GM21737 (cell line): ENCODE results near the gene RCAN1.
"Not testable (repeated sequence)": the region's sequence is repeated elsewhere in the genome, so short reads cannot be mapped to it uniquely, and the experiment has no call there.

ENCODE experiments used
- ATAC-seq: cut with Tn5 transposase; IDR thresholded peaks from one replicate; pipeline ENCODE4 v1.9.1; 2021; ENCODE audit warnings: mild to moderate bottlenecking, moderate library complexity; ENCODE audit not compliant: unreplicated experiment

The RCAN1 gene

DNA sequence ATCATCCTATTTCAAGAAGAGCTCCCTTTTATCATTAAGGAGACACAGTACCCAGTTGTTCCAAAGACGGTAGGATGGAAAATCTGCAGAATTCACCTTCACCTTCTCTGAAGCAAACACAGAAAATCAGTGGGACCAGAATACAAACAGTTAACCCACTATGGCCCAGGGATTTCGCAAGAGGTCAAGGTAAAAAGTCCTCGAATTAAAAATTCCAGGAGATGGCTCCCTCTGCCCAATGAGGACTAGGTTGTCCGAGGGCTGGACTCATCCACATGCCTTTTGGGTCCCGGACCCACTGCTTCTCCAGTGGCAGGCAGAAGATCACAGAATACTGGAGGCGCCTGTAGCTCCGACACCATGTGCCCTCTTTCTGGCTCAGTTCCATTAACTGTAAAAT is 42.9 kb downstream of the RCAN1 start:
- ATAC-seq: no peak

GRCh38 chr21:34570313-34570712 is 44.6 kb downstream of the RCAN1 start:
- ATAC-seq: no peak

DNA sequence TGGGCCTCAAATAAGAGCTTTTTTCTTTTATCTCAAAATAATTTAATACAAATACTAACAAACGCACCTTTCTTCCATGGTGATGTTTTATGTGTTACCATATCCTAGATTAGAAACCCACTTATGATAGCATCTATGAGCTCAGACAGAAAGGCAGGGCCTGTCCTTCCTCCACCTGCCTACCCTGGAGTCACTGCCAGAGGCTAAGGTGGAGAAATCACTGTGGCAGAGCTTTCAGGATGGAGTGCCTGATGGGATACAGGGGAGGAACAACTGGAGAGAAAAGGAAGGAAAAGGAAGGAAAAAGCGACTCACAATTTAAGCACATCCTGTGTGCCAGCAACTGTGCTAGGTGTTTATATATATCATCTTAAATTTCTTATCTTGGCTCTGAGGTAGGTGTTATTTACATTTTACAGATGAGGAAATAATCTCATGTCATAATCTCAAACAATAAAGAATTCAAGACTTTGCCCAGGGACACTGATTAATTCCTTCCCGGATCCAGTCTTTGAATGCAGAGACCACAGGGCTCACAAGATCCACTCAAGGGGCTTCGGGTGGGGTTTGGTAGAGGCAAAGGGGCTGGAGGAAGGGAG is 45.4 kb downstream of the RCAN1 start:
- no peak for ATAC-seq

- ATAC-seq: not testable (repeated sequence)
Observed at GRCh38 chr21:34568801-34569200, 46.1 kb downstream of the RCAN1 start.

DNA sequence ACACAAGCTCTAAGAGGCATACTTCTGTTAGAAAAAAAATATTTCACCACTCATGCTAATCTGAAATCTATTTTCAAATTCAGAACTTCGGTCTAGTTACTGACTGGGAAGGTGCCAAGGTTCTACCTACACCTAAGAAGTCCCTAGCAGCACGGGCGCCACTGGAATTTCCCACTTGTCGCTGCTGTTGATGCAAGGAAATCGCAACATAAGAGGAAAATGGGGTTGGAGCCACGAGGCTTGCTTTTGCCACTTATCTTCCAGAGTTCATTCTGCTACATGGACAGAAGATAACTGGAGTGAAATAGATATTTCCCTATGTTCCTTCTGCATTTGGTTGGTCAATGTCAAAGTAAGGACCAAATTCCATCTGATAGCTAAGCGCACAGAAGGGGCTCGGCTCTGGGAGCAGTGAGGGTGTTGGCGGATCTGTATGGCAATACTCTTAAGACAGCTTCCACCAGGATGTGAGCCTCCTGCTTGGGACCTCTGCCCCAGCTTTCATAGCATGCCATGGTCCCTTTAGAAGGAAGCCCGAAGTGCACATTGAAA is 47.2 kb downstream of the RCAN1 start:
- no peak for ATAC-seq

DNA sequence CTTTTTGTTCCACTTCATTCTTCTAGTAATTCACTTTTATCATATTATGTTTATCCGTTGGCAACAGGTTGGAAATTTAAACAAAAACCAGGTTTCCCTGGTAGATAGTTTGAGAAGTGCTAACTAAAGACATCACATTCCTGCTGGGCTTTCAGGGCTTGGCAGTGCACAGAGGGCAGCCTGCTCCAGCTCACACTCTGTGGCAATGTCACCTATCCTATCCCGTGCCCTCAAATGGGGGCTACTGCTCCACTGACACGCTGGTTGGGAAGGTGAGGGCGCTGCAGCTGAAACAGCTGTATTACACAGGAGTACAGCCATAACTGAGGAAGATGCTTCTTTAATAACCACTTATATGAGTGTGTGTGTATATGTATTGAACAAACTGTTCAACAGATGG is 49.7 kb downstream of the RCAN1 start:
- no peak for ATAC-seq

DNA sequence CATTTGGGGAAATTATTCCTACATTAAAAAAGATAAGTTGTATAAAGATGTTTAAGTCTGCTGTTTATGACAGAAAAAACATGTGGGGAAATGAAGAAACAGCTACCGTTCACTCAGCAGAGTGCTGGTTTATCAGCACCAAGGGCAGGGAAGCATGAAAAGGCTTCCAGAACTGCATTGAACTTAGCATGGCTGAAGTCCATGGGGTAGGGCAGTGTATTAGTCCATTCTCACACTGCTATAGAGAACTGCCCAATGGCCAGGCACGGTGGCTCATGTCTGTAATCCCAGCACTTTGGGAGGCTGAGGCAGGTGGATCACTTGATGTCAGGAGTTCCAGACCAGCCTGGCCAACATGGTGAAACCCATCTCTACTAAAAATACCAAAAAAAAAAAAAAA is 51.5 kb downstream of the RCAN1 start:
- not testable (repeated sequence) for ATAC-seq

DNA sequence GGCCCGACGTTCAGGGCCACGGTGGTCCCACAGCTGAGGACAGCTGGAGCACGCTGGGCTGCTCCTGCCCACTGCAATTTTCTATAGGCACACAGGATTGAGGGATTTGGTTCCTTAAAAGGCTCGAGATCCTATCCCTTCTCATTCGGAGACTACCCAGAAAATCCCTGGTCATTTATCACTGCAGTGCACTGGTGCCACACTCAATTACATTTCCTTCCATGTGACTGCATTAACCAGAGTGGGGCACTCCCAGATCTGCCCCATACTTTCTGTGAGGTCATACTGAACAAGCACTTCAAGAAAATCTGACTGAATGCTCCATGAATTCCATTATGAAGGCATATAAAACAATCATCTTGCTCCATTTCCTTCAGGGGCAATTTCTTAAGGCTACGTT is 53.1 kb downstream of the RCAN1 start:
- no peak for ATAC-seq

GRCh38 chr21:34560609-34561008 is 54.3 kb downstream of the RCAN1 start:
- no peak for ATAC-seq

DNA sequence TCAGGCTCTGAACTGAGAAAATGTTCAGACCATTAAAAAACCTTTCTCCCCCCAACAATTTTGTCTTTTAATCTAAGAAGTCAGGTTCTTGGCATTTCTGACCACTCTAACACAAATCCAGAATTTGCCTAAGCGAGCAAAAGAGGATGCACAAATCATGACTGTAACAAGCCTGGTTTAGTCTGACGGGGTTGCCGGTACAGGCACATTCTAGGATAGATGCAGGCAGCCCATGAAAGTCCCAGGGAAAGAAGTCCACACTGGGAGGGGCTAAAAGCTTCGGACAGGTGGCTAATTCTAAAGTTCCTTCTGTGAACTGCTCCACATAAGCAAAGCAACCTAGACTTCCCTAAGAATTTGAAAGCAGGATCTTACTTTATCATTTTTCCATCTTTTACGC is 54.9 kb downstream of the RCAN1 start:
- ATAC-seq: no peak

DNA sequence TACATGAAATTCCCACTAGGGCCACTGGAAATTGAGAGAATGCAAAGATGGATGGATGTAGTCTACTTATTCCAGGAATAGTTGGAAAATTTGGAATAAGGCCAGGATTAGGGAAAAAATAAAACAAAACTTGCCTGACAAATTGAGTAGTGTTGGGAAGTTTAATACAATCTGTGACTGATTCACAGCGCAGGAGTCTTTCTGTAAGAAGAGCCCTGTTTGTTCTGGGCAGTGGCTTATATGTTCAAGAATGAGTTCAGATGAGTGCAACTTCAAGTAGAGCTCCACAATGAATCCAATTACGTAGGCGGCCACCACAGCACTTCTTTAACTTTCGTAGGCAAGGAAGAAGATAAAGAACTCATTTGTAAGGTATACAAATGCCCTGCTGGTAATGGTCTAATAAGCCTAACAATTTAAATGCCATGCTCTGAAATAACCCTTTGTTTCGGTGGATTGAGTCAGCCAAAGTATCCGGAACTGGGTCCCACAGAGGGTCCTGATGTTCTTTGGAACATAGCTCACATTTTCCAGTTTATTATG is 55.8 kb downstream of the RCAN1 start:
- no peak for ATAC-seq

GRCh38 chr21:34558166-34558565 is 56.7 kb downstream of the RCAN1 start:
- ATAC-seq: no peak

DNA sequence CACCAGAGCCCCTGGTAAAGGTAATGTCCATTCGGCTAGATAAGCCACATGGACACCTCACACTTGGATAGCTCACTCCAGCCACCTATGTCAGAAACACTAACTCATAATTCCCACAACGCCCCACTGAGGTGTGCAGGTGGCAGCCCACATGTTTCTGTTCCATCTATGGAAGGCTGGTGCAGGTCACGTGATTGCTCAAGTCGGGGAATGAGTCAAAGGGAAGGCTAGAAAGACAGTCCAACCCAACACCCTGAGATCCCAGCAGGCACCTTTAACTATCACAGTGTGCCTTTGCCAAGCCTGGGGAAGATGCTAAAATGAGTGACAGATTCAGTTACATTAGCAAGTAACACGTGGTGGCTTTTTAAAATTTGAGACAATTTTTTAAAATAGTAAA is 57.7 kb downstream of the RCAN1 start:
- ATAC-seq: no peak

- ATAC-seq: not testable (repeated sequence)
Observed at GRCh38 chr21:34554670-34555069, 60.2 kb downstream of the RCAN1 start.

GRCh38 chr21:34554227-34554626 is 60.7 kb downstream of the RCAN1 start:
- ATAC-seq: no peak

GRCh38 chr21:34553151-34553952 is 61.6 kb downstream of the RCAN1 start:
- ATAC-seq: no peak

DNA sequence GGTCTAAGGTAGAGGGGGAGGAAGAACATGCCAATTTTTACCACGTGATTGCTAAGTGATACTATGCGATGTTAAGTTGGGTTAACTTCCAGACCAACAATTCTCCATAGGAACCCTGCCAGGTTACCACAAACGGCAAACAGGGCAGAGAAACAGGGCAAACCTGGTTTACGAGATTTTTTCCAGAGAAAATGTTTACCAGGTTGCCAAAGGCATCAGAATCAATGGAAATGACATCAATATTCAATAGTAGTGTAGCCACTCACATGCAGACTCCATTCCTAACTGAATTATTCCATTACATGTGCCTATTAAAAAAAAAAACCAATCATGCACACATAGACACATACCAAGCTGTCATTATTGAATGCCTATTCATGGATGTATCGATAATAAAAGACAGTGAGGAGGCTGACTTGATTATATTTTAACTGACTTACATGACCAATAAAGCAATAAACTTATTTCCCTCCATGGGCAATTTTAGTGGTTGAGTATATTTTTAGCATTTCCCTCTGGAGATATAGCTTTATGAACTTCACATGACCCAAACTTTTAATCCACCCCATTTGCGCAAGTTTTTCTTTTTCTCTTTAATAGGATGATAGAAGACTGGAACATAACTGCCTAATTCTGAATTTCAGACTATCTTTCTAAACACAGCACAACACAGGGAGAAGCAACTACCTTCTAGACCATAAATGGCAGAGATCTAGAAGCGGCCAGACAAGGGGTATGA is 62.4 kb downstream of the RCAN1 start:
- ATAC-seq: no peak

GRCh38 chr21:34550182-34550799 is 64.6 kb downstream of the RCAN1 start:
- ATAC-seq: no peak

GRCh38 chr21:34548781-34549376 is 66.0 kb downstream of the RCAN1 start:
- no peak for ATAC-seq

DNA sequence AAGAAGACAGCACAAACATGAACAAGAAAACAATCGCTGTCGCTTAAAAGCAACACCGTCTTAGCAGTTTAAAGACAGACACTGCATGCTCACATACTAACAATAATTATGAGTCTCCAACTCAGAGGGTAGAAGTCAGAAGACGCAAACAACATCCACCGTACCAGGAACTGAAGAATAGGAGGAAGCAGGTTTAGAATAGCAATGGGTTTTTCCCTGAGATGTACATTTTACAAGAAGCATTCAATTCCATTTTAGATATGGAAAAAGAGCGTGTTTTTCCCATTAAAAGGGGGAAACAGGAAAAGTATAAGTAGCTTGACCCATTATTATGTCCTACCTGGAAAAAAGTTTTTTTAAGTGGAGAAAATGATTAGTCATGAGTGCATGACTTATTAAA is 68.4 kb downstream of the RCAN1 start:
- ATAC-seq: no peak
